Heart right ventricle (tissue), 16 donors: Measurements from ENCODE around the gene CMC2. TPM values are rescaled to one million over a fixed set of nuclear protein-coding genes. Genes with fewer than 3 reads are reported as not detected.

Source experiments
- ATAC-seq, 8 donors: fragments of 200-7000 bp; cut with Tn5 transposase; one replicate each; pipeline ENCODE4 v1.9.1; 2020; ENCODE audit warnings: mild to moderate bottlenecking in 8 of 8, moderate library complexity in 8 of 8, moderate number of reproducible peaks in 1 of 8
- DNase-seq, 2 donors: peaks; one replicate each; pipeline ENCODE4 v3.0.0-alpha.2; 2020
- H3K27ac ChIP-seq, 10 donors: fragments of 200-600 bp; sonication (generic) in 2 of 10; one replicate each; pipeline versions ENCODE4 v1.5.0 to v1.8.0; 2020 to 2022; ENCODE audit warnings: mild to moderate bottlenecking in 3 of 10
- H3K27me3 ChIP-seq, 7 donors: fragments of 200-600 bp; one replicate each; pipeline ENCODE4 v1.8.0; 2021 to 2022; ENCODE audit warnings: mild to moderate bottlenecking in 2 of 7
- H3K36me3 ChIP-seq, 9 donors: fragments of 200-600 bp; sonication (generic) in 1 of 9; one replicate each; pipeline versions ENCODE4 v1.5.0 to v1.8.0; 2020 to 2022; ENCODE audit warnings: mild to moderate bottlenecking in 2 of 9
- H3K4me1 ChIP-seq, 9 donors: fragments of 200-600 bp; sonication (generic) in 1 of 9; one replicate each; pipeline versions ENCODE4 v1.5.0 to v1.8.0; 2020 to 2022; ENCODE audit warnings: mild to moderate bottlenecking in 4 of 9
- H3K4me3 ChIP-seq, 10 donors: fragments of 200-600 bp; sonication (generic) in 2 of 10; one replicate each; pipeline versions ENCODE4 v1.5.0 to v1.8.0; 2020 to 2022; ENCODE audit warnings: mild to moderate bottlenecking in 7 of 10, moderate library complexity in 2 of 10
- H3K9me3 ChIP-seq, 11 donors: fragments of 200-600 bp in 10 of 11; sonication (generic) in 2 of 11; one replicate each; pipeline versions ENCODE4 v1.5.0 to v1.8.0; 2013 to 2022; ENCODE audit warnings: mild to moderate bottlenecking in 2 of 11, control low read depth in 1 of 11, moderate library complexity in 1 of 11
- CTCF ChIP-seq, 9 donors: fragments of 200-600 bp; sonication (generic) in 2 of 9; IDR thresholded peaks; one replicate each; pipeline versions ENCODE4 v1.5.0 to v1.8.0; 2021 to 2022; ENCODE audit warnings: antibody characterized with exemption in 9 of 9, mild to moderate bottlenecking in 5 of 9, moderate library complexity in 1 of 9
- WGBS, 2 donors: extraction: QIAGEN DNeasy Blood & Tissue Kit; methylation state at CpG; one replicate each; pipeline ENCODE4 v1.1.7; 2013; ENCODE audit warnings: inconsistent platforms in 1 of 2; 5-methylcytosine and 5-hydroxymethylcytosine counted together
- intact Hi-C, 10 donors: fragments of 100-400 bp; cut with DNase I; formaldehyde crosslinking; loops; one replicate each; pipeline versions ENCODE4 v1.11.1 to v1.14.2; 2022
- polyA plus RNA-seq, 2 donors: library from polyadenylated mRNA; stranded (reverse); fragments of 200-250 nt; gene quantifications; one replicate each; pipeline ENCODE4 v1.2.3, GENCODE V29; 2013
- total RNA-seq, 10 donors: library from RNA; stranded (reverse); fragmentation: NEBNext Ultra II Directional in 3 of 10; extraction: Animal tissue kit (Norgen Biotek cat#: 25700) in 3 of 10; gene quantifications; one replicate each; pipeline versions ENCODE4 v1.2.1 to v1.2.4, GENCODE V29; 2021 to 2023
- donor health status: Arrhythmogenic right ventricular cardiomyopathy.
- donor health status: ischemic (EF 13 %, LVEDD 7.1; RV severe dilation, severe dysfunction).
- donor health status: healthy with polysubstance abuse.
- donor health status: DM: no; HTN: yes; CAD: no.
- donor health status: DM: no; HTN: no; CAD: no.
- donor health status: ischemic (EF 25% LVEDD 6.9; RV normal size, moderate dysfunction).
- donor health status: ischemic (EF 25% LVEDD 5.7; RV mildly dilated, moderate dysfunction).
- donor health status: healthy.
- donor health status: DM: yes; HTN: yes; CAD: no.
- donor health status: Ischemic cardiomyopathy.
- donor health status: ischemic (EF 35%, LVEDD 5.7; RV mildly dilated, moderate dysfunction).
- donor health status: nonischemic (EF 11% LVEDD 7.7; RV severe dilation, severe dysfunction).
- donor health status: DM: yes; HTN: yes; CAD: no.
- donor health status: PGD.
- donor health status: ischemic (EF 29% LVEDD 5.4; RV normal size, mild dysfunction).
- donor health status: nonischemic (EF 23%, LVEDD 6.1; RV moderate dilation, normal function).

Gene CMC2
- total and polyA plus RNA-seq, 12 donors = 84.3 to 341 (median 121) TPM

GRCh38 chr16:80932708-80933095 is 74.0 kb downstream of the CMC2 start:
- Histone ChIP-seq H3K27ac (peak overlapping the region; percentile 32 to 92 (median 86)), H3K27me3 (peaks cover 0 to 43% (median 0%) of the 10 kb centered on the region in 7 donors), H3K9me3 (no peaks in the 10 kb centered on the region), H3K4me1 (peaks cover 0 to 26% (median 11%) of the 10 kb centered on the region in 9 donors), H3K4me3 (peak overlapping the region; percentile 7 to 63 (median 52)), H3K36me3 (no peaks in the 10 kb centered on the region)
- WGBS, 2 donors = 30 to 37% methylated on average over 20 of the region's 20 CpGs
- ATAC-seq (peak; percentile 57 to 83 (median 74)), DNase-seq (peak; percentile 46 to 69)
- intact Hi-C loops = loop anchor here in 2 of 10 donors (2.0 to 10.0 kb wide), 2 partner anchors 52 to 74 kb away; partner anchors contain the start of genes CENPN (in 1 of the 2) and CMC2 (in 1 of the 2)
- TF ChIP-seq CTCF (IDR thresholded peaks at IDR 0.05) = no peak

- peak in 3 of 9 donors; percentile 20 to 33 (median 28) for TF ChIP-seq CTCF (IDR thresholded peaks at IDR 0.05)
- DNase-seq (peak; percentile 62 to 82), ATAC-seq (peak; percentile 83 to 93 (median 88))
- Histone ChIP-seq H3K4me1 (peaks cover 0 to 21% (median 10%) of the 10 kb centered on the region in 9 donors), H3K9me3 (no peaks in the 10 kb centered on the region), H3K36me3 (no peaks in the 10 kb centered on the region), H3K4me3 (peak overlapping the region; percentile 7 to 63 (median 52)), H3K27ac (peak overlapping the region; percentile 32 to 92 (median 86)), H3K27me3 (peaks cover 0 to 43% (median 0%) of the 10 kb centered on the region in 7 donors)
- intact Hi-C loops = loop anchor here in 2 of 10 donors (2.0 to 10.0 kb wide), 2 partner anchors 53 to 75 kb away; partner anchors contain the start of genes CENPN (in 1 of the 2) and CMC2 (in 1 of the 2)
- 2% methylated on average over 66 to 67 of the region's 67 CpGs for WGBS, 2 donors
These were observed 74.6 kb downstream of the CMC2 start for GRCh38 chr16:80931801-80932707.

- ATAC-seq (peak in 3 of 8 donors; percentile 33 to 70 (median 67)), DNase-seq (peak; percentile 32 to 50)
- H3K27me3 ChIP-seq = no peaks in the 10 kb centered on the region
- no peaks in the 10 kb centered on the region for H3K36me3 ChIP-seq
- no peaks in the 10 kb centered on the region for H3K9me3 ChIP-seq
- intact Hi-C loops = loop anchor here in 1 of 10 donors (2.0 kb wide), 1 partner anchor 24 kb away; no protein-coding TSS in a partner anchor
- no peak overlapping the region for H3K4me3 ChIP-seq
- TF ChIP-seq CTCF (IDR thresholded peaks at IDR 0.05) = peak; percentile 29 to 60 (median 56)
- WGBS, 2 donors = 15 to 16% methylated on average over 8 of the region's 8 CpGs
- no peaks in the 10 kb centered on the region for H3K4me1 ChIP-seq
- H3K27ac ChIP-seq = no peak overlapping the region
These were observed 82.2 kb downstream of the CMC2 start for GRCh38 chr16:80924372-80924978.

GRCh38 chr16:80923356-80923755 is 83.3 kb downstream of the CMC2 start:
- ATAC-seq = no peak
- 97 to 99% methylated on average over 4 of the region's 4 CpGs for WGBS, 2 donors

More at GRCh38 chr16:80923356-80923755, 83.3 kb downstream of the CMC2 start:
- DNase-seq = no peak
- Histone ChIP-seq H3K27ac (no peak overlapping the region), H3K4me1 (no peaks in the 10 kb centered on the region), H3K36me3 (no peaks in the 10 kb centered on the region), H3K4me3 (no peak overlapping the region), H3K27me3 (no peaks in the 10 kb centered on the region), H3K9me3 (no peaks in the 10 kb centered on the region)
- TF ChIP-seq CTCF (IDR thresholded peaks at IDR 0.05) = no peak
- intact Hi-C loops = no loop called here
